Ascending aorta (tissue), 2 donors: Measurements from ENCODE around the gene PTPRN2. TPM values are rescaled to one million over a fixed set of nuclear protein-coding genes. Genes with fewer than 3 reads are reported as not detected.

Source experiments
- DNase-seq, 2 donors: peaks; one replicate each; pipeline ENCODE4 v3.0.0-alpha.2; 2019; ENCODE audit warnings: low spot score in 2 of 2
- H3K27ac ChIP-seq, 2 donors: fragments of 200-600 bp; sonication (generic); one replicate each; pipeline ENCODE4 v1.5.1; 2016 to 2017; ENCODE audit warnings: mild to moderate bottlenecking in 1 of 2
- H3K27me3 ChIP-seq: fragments of 200-600 bp; sonication (generic); one replicate; pipeline ENCODE4 v1.5.1; 2017
- H3K36me3 ChIP-seq, 2 donors: fragments of 200-600 bp; sonication (generic); one replicate each; pipeline ENCODE4 v1.5.1; 2016
- H3K4me1 ChIP-seq, 2 donors: fragments of 200-600 bp; sonication (generic); one replicate each; pipeline ENCODE4 v1.5.1; 2016 to 2017; ENCODE audit warnings: mild to moderate bottlenecking in 1 of 2
- H3K4me3 ChIP-seq, 2 donors: fragments of 200-600 bp; sonication (generic); one replicate each; pipeline ENCODE4 v1.5.1; 2016 to 2017; ENCODE audit warnings: mild to moderate bottlenecking in 1 of 2
- H3K9me3 ChIP-seq, 2 donors: fragments of 200-600 bp; sonication (generic); one replicate each; pipeline ENCODE4 v1.5.1; 2016
- CTCF ChIP-seq, 3 experiments: fragments of 200-600 bp in 2 of 3; fragments of 450-650 bp in 1 of 3; sonication (generic) in 2 of 3; IDR thresholded peaks; one replicate each; pipeline ENCODE4 v1.5.1; 2016 to 2019; ENCODE audit warnings: antibody characterized with exemption in 3 of 3, mild to moderate bottlenecking in 1 of 3, moderate library complexity in 1 of 3
- intact Hi-C: fragments of 100-400 bp; cut with DNase I; formaldehyde crosslinking; loops from one replicate; pipeline ENCODE4 v1.15.1; 2023
- total RNA-seq: library from RNA; depleted of rRNA; stranded (reverse); fragments of >200 nt; gene quantifications from one replicate; pipeline ENCODE4 v1.1.0, GENCODE V29; 2016

Gene PTPRN2
- total RNA-seq, 1 donor from 2014 or later = 7.3 TPM

DNA sequence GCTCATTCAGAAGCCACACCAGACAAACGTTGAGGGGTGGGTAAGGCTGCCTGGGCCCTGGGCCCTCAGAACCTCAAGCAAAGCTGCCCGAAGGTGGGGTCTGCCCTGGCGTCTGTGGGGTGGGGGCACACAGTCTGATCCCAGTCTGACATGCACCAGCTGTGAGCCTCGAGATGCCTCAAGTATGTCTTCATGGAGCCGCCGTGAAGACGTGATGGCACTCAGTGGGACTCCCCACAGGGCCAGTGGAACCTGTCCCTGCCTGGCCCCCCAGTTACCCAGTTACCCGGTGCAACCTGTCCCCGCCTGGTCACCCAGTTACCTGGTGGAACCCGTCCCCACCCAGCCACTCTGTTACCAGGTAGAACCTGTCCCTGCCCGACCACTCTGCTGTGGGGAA, 351.2 kb downstream of the PTPRN2 start:
- no peak for DNase-seq
- no peaks in the 10 kb centered on the region for H3K36me3 ChIP-seq
- H3K9me3 ChIP-seq = peaks cover 0 to 13% of the 10 kb centered on the region in 2 donors
- TF ChIP-seq CTCF (IDR thresholded peaks at IDR 0.05) = no peak
- no peak overlapping the region for H3K4me3 ChIP-seq
- H3K27me3 ChIP-seq = no peaks in the 10 kb centered on the region
- H3K4me1 ChIP-seq = no peaks in the 10 kb centered on the region
- H3K27ac ChIP-seq = no peak overlapping the region
- intact Hi-C loops = no loop called here

DNA sequence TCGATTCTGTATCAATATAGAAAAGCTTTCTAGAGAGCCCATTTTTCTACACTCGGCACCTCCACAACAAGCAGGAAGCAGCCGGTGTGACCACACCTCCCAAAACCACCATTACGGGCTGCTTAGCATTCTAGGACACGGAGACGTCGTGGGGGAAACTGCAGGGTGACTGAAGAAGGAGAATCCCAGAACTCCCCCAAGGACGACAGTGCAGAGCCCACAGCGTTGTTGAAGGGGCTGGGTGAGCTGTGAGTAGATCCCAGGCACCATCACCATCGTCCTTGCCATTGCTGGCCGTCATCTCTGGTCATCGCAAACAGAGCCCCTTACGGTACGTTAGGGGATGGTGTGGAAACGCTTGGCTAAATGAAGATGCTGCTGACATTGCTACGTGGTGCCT, 351.8 kb downstream of the PTPRN2 start:
- no peak for DNase-seq

DNA sequence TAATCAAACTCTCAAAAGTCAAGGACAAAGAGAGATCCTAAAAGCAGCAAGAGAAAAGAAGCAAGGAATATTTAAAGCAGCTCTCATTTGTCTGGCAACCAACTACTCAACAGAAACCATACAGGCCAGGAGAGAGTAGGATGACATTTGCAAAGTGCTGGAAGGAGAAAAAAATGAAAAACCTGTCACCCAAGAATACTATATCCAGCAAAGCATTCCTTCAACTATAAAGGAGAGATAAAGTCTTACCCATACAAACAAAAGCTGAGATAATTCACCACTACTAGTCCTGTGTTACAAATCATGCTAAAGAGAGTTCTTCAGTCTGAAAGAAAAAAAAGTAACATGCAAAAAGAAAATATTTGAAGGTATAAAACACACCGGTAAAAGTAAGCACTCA, 357.7 kb downstream of the PTPRN2 start:
- H3K36me3 ChIP-seq = no peaks in the 10 kb centered on the region
- no peak for TF ChIP-seq CTCF (IDR thresholded peaks at IDR 0.05)
- intact Hi-C loops = no loop called here
- H3K27ac ChIP-seq = no peak overlapping the region
- no peak overlapping the region for H3K4me3 ChIP-seq
- H3K9me3 ChIP-seq = peaks cover 0 to 10% of the 10 kb centered on the region in 2 donors
- DNase-seq = no peak
- H3K4me1 ChIP-seq = no peaks in the 10 kb centered on the region
- no peaks in the 10 kb centered on the region for H3K27me3 ChIP-seq

More for the DNA sequence above, 351.8 kb downstream of the PTPRN2 start:
- peaks cover 0 to 13% of the 10 kb centered on the region in 2 donors for H3K9me3 ChIP-seq
- H3K4me1 ChIP-seq = no peaks in the 10 kb centered on the region
- no peak overlapping the region for H3K4me3 ChIP-seq
- TF ChIP-seq CTCF (IDR thresholded peaks at IDR 0.05) = no peak
- no peak overlapping the region for H3K27ac ChIP-seq
- no peaks in the 10 kb centered on the region for H3K27me3 ChIP-seq
- no peaks in the 10 kb centered on the region for H3K36me3 ChIP-seq
- intact Hi-C loops = no loop called here

DNA sequence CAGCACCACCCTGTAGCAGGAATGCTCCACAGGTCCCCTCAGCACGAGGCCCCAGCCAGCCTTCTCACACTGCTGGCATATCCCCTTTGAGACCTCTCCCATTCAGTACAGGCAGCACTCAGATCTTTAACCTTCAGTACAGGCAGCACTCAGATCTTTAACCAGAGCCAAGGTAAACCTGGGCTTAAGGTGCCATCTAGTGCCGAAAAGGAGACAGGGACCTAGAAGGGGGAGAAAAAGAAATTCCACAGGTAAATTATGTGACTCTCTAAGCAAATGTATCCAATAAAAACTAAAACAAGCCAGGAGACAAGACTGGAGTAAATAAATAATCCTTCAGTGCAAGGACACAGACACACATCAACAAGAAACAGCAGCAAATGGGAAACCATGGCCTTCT, 358.6 kb downstream of the PTPRN2 start:
- no peak for DNase-seq
- Histone ChIP-seq H3K4me3 (no peak overlapping the region), H3K36me3 (no peaks in the 10 kb centered on the region), H3K27me3 (no peaks in the 10 kb centered on the region), H3K4me1 (no peaks in the 10 kb centered on the region), H3K9me3 (peaks cover 0 to 3% of the 10 kb centered on the region in 2 donors), H3K27ac (no peak overlapping the region)
- no peak for TF ChIP-seq CTCF (IDR thresholded peaks at IDR 0.05)
- intact Hi-C loops = no loop called here

- no peaks in the 10 kb centered on the region for H3K27me3 ChIP-seq
- H3K27ac ChIP-seq = no peak overlapping the region
- H3K9me3 ChIP-seq = peaks cover 0 to 3% of the 10 kb centered on the region in 2 donors
- H3K4me1 ChIP-seq = no peaks in the 10 kb centered on the region
- no peak for TF ChIP-seq CTCF (IDR thresholded peaks at IDR 0.05)
- DNase-seq = no peak
- no peak overlapping the region for H3K4me3 ChIP-seq
- no peaks in the 10 kb centered on the region for H3K36me3 ChIP-seq
- intact Hi-C loops = no loop called here
Observed at GRCh38 chr7:158228131-158228530, 359.5 kb downstream of the PTPRN2 start.
